ENCODE results near the gene UBE2G1. TPM values are rescaled to one million over a fixed set of nuclear protein-coding genes. Genes with fewer than 3 reads are reported as not detected.

Gene UBE2G1
- polyA plus RNA-seq, 1 donor (not counting 4 experiments of a cell fraction or from before 2014, with no cell fraction given): 86.2 TPM

GRCh38 chr17:4234401-4234800, 132.1 kb downstream of the UBE2G1 start:
- H3K4me3 ChIP-seq (ENCODE audit: control insufficient read depth in 2 of 3, extremely low read depth in 1 of 3, insufficient read depth in 2 of 3, low read depth in 1 of 3, low read length in 3 of 3): no peak overlapping the region
- H3K79me2 ChIP-seq (ENCODE audit: control insufficient read depth, insufficient read depth, low read length): peaks cover 4% of the 10 kb centered on the region
- no peak overlapping the region for H3K4me2 ChIP-seq (ENCODE audit: control insufficient read depth, extremely low read depth, insufficient read depth, low read depth, low read length)
- no peak overlapping the region for H2AFZ ChIP-seq (ENCODE audit: control insufficient read depth, low read length)
- peaks cover 37% of the 10 kb centered on the region for H3K4me1 ChIP-seq (ENCODE audit: control insufficient read depth, extremely low read depth, insufficient read depth, low read length)
- FAIRE-seq: no peak
- no peaks in the 10 kb centered on the region for H3K9me3 ChIP-seq (ENCODE audit: control insufficient read depth, low read depth, low read length)
- H3K9me1 ChIP-seq (ENCODE audit: control insufficient read depth, extremely low read depth, insufficient read depth, low read length): no peaks in the 10 kb centered on the region
- H3K27ac ChIP-seq (ENCODE audit: control insufficient read depth, insufficient read depth, low read length): no peak overlapping the region
- no peak for DNase-seq (ENCODE audit: low read depth, low spot score)
- TF ChIP-seq EZH2 (IDR thresholded peaks at IDR 0.05; ENCODE audit: low read length) (no peak), CTCF (optimal IDR thresholded peaks at IDR 0.05 in 1 of 3, IDR thresholded peaks at IDR 0.05 in 1 of 3, conservative IDR thresholded peaks at IDR 0.05 in 1 of 3; ENCODE audit: extremely low read depth in 1 of 3, insufficient read depth in 2 of 3, low read length in 3 of 3) (no peak)
- H4K20me1 ChIP-seq (ENCODE audit: control insufficient read depth, extremely low read depth, insufficient read depth, low read length): no peaks in the 10 kb centered on the region
- H3K36me3 ChIP-seq (ENCODE audit: control insufficient read depth in 2 of 2, extremely low read depth in 1 of 2, insufficient read depth in 2 of 2, low read length in 2 of 2): peaks cover 6 to 8% of the 10 kb centered on the region in 2 experiments
- H3K27me3 ChIP-seq (ENCODE audit: control insufficient read depth, extremely low read depth, insufficient read depth, low read length): no peaks in the 10 kb centered on the region
- no peak overlapping the region for H3K9ac ChIP-seq (ENCODE audit: control insufficient read depth, extremely low read depth, insufficient read depth, low read length)
- dilution Hi-C loops (cut with MboI; ENCODE audit: extremely low pct_ligation_motif_present, low sequenced_read_pairs): no loop called here

- Histone ChIP-seq H3K9ac (ENCODE audit: control insufficient read depth, extremely low read depth, insufficient read depth, low read length) (no peak overlapping the region), H3K79me2 (ENCODE audit: control insufficient read depth, insufficient read depth, low read length) (peaks cover 4% of the 10 kb centered on the region), H3K36me3 (ENCODE audit: control insufficient read depth in 2 of 2, extremely low read depth in 1 of 2, insufficient read depth in 2 of 2, low read length in 2 of 2) (peaks cover 3 to 4% of the 10 kb centered on the region in 2 experiments), H2AFZ (ENCODE audit: control insufficient read depth, low read length) (no peak overlapping the region), H3K4me3 (ENCODE audit: control insufficient read depth in 2 of 3, extremely low read depth in 1 of 3, insufficient read depth in 2 of 3, low read depth in 1 of 3, low read length in 3 of 3) (no peak overlapping the region), H3K27ac (ENCODE audit: control insufficient read depth, insufficient read depth, low read length) (no peak overlapping the region), H3K4me2 (ENCODE audit: control insufficient read depth, extremely low read depth, insufficient read depth, low read depth, low read length) (no peak overlapping the region), H4K20me1 (ENCODE audit: control insufficient read depth, extremely low read depth, insufficient read depth, low read length) (no peaks in the 10 kb centered on the region), H3K27me3 (ENCODE audit: control insufficient read depth, extremely low read depth, insufficient read depth, low read length) (no peaks in the 10 kb centered on the region), H3K9me1 (ENCODE audit: control insufficient read depth, extremely low read depth, insufficient read depth, low read length) (no peaks in the 10 kb centered on the region), H3K9me3 (ENCODE audit: control insufficient read depth, low read depth, low read length) (no peaks in the 10 kb centered on the region), H3K4me1 (ENCODE audit: control insufficient read depth, extremely low read depth, insufficient read depth, low read length) (peaks cover 38% of the 10 kb centered on the region)
- no peak for FAIRE-seq
- dilution Hi-C loops (cut with MboI; ENCODE audit: extremely low pct_ligation_motif_present, low sequenced_read_pairs): no loop called here
- no peak for TF ChIP-seq CTCF (optimal IDR thresholded peaks at IDR 0.05 in 1 of 3, IDR thresholded peaks at IDR 0.05 in 1 of 3, conservative IDR thresholded peaks at IDR 0.05 in 1 of 3; ENCODE audit: extremely low read depth in 1 of 3, insufficient read depth in 2 of 3, low read length in 3 of 3)
- no peak for TF ChIP-seq EZH2 (IDR thresholded peaks at IDR 0.05; ENCODE audit: low read length)
- no peak for DNase-seq (ENCODE audit: low read depth, low spot score)
These were observed 132.7 kb downstream of the UBE2G1 start for GRCh38 chr17:4233668-4234258.
